C4-2B (cell line): ENCODE data around the gene GALNT12.

Experiments
- H3K27ac ChIP-seq: fragments of 450-650 bp; 2 replicates; pipeline ENCODE4 v1.5.1; 2017
- ZFX ChIP-seq: fragments of 450-650 bp; IDR thresholded peaks from 2 replicates; pipeline ENCODE4 v1.6.1; 2017
- TF ChIP-seq, protein P1 (sequence below): fragments of 450-650 bp; conservative IDR thresholded peaks from 2 replicates; pipeline ENCODE4 v1.5.1; 2017; ENCODE audit warnings: mild to moderate bottlenecking

Gene GALNT12

GRCh38 chr9:98870782-98871557, 63.5 kb downstream of the GALNT12 start:
- TF ChIP-seq, protein P1, sequence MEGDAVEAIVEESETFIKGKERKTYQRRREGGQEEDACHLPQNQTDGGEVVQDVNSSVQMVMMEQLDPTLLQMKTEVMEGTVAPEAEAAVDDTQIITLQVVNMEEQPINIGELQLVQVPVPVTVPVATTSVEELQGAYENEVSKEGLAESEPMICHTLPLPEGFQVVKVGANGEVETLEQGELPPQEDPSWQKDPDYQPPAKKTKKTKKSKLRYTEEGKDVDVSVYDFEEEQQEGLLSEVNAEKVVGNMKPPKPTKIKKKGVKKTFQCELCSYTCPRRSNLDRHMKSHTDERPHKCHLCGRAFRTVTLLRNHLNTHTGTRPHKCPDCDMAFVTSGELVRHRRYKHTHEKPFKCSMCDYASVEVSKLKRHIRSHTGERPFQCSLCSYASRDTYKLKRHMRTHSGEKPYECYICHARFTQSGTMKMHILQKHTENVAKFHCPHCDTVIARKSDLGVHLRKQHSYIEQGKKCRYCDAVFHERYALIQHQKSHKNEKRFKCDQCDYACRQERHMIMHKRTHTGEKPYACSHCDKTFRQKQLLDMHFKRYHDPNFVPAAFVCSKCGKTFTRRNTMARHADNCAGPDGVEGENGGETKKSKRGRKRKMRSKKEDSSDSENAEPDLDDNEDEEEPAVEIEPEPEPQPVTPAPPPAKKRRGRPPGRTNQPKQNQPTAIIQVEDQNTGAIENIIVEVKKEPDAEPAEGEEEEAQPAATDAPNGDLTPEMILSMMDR, result no peak
- TF ChIP-seq ZFX, result no peak
- no peak overlapping the region for H3K27ac ChIP-seq

- H3K27ac ChIP-seq, result no peak overlapping the region
- TF ChIP-seq ZFX, result no peak
- TF ChIP-seq, protein P1, result no peak
Measured at GRCh38 chr9:98871558-98872065, 64.1 kb downstream of the GALNT12 start.

GRCh38 chr9:98873526-98873925, 66.1 kb downstream of the GALNT12 start:
- H3K27ac ChIP-seq, result no peak overlapping the region
- TF ChIP-seq, protein P1, result no peak
- TF ChIP-seq ZFX, result no peak

DNA sequence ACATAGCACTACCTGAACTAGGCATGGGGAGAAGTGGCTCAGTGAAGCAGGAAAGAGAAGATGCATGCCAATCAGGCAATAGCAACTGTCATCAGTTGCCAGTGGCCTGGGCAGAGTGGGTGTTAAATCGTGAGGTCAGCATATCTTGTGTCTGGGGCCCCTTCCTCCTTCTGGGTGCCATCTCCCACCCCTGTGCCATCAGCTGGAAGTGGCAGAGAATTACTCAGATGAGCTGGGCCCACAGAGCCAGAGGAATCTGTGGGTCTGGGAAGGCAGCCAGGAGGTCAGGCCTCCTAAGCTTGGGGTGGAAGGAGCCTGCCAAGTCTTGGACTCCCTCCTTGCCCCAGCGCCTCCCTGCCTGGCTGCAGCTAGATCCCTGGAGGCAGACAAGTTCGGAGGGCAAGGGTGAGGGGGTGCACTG, 66.5 kb downstream of the GALNT12 start:
- H3K27ac ChIP-seq, result no peak overlapping the region
- TF ChIP-seq ZFX, result no peak
- TF ChIP-seq, protein P1, result no peak

DNA sequence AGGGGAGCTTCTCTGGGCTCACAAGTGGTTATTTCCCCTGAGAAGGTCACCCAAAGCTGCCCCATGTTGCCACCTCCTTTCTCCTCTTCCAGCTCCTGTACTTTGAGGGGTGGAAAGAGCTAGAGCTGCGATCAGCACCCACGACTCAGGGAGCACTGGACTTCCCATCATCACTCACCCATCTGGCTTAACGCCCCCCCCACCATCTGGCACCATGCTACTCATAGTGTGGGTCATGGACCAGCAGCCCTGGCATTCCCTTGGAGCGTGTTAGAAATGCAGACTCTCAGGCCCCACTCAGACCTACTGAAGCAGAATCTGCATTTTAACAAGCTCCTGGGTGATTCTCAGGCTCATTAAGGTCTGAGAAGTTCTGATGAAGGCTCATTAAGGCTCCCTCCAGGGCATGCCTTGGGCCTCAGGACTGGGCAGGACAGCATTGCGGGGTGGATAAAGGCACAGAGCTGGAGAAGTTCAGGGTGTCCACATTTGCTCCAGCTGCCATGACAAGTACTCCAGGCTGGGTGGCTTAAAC, 67.3 kb downstream of the GALNT12 start:
- TF ChIP-seq, protein P1, result no peak
- no peak for TF ChIP-seq ZFX

DNA sequence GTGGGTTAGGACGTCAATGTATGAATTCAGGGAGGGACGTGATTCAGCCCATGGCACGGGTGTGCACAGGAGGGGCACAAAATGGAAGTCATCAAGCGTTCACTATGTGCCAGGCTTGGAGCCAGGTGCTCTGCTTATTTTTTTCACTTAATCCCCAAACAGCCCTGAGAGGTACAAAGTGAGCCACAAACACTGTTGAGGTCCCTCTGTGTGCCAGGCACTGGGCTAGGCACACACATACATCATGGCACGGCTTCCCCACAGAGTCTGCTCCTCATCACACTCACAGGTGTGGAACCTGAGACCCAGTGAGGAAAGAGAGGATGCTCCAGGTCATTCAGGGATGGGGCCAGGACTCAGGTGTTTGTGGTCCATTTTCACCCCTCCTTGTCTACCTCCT, 68.1 kb downstream of the GALNT12 start:
- TF ChIP-seq ZFX, result no peak
- TF ChIP-seq, protein P1, result no peak
- no peak overlapping the region for H3K27ac ChIP-seq

More for the DNA sequence above, 67.3 kb downstream of the GALNT12 start:
- no peak overlapping the region for H3K27ac ChIP-seq

- no peak overlapping the region for H3K27ac ChIP-seq
- TF ChIP-seq ZFX, result no peak
- TF ChIP-seq, protein P1, result no peak
Measured at GRCh38 chr9:98877311-98877710, 69.8 kb downstream of the GALNT12 start.
